Measurements from ENCODE around the gene RFPL1.

RFPL1 gene

DNA sequence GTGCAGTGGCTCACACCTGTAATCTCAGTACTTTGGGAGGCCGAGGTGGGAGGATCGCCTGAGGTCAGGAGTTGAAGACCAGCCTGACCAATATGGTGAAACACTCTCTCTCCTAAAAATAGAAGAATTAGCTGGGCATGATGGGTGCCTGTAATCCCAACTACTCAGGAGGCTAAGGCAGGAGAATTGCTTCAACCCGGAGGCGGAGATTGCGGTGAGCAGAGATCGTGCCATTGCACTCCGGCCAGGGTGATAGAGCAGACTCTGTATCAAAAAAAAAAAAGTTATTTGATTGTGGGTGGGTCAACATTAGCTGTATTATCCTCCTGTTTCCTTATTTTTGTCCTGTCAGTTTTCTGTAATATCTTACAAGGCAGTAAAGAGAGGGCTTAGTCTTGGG, 11.9 kb upstream of the RFPL1 start:
- Mint-ChIP-seq H3K4me3 (no peak overlapping the region), H3K4me1 (no peaks in the 10 kb centered on the region), H3K9me3 (no peaks in the 10 kb centered on the region), H3K27ac (no peak overlapping the region), H3K27me3 (ENCODE audit: low read depth) (no peaks in the 10 kb centered on the region), H3K36me3 (ENCODE audit: low read depth) (no peaks in the 10 kb centered on the region)
- TF ChIP-seq, protein P1, sequence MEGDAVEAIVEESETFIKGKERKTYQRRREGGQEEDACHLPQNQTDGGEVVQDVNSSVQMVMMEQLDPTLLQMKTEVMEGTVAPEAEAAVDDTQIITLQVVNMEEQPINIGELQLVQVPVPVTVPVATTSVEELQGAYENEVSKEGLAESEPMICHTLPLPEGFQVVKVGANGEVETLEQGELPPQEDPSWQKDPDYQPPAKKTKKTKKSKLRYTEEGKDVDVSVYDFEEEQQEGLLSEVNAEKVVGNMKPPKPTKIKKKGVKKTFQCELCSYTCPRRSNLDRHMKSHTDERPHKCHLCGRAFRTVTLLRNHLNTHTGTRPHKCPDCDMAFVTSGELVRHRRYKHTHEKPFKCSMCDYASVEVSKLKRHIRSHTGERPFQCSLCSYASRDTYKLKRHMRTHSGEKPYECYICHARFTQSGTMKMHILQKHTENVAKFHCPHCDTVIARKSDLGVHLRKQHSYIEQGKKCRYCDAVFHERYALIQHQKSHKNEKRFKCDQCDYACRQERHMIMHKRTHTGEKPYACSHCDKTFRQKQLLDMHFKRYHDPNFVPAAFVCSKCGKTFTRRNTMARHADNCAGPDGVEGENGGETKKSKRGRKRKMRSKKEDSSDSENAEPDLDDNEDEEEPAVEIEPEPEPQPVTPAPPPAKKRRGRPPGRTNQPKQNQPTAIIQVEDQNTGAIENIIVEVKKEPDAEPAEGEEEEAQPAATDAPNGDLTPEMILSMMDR (IDR thresholded peaks at IDR 0.05; ENCODE audit: unreplicated experiment in 3 of 3) = no peak

- Mint-ChIP-seq H3K36me3 (ENCODE audit: low read depth) (no peaks in the 10 kb centered on the region), H3K4me1 (no peaks in the 10 kb centered on the region), H3K27me3 (ENCODE audit: low read depth) (no peaks in the 10 kb centered on the region), H3K9me3 (no peaks in the 10 kb centered on the region), H3K27ac (no peak overlapping the region), H3K4me3 (no peak overlapping the region)
- TF ChIP-seq, protein P1 (IDR thresholded peaks at IDR 0.05; ENCODE audit: unreplicated experiment in 3 of 3) = no peak
Observed at GRCh38 chr22:29427176-29427760, 11.1 kb upstream of the RFPL1 start.

- Mint-ChIP-seq H3K27me3 (ENCODE audit: low read depth) (no peaks in the 10 kb centered on the region), H3K36me3 (ENCODE audit: low read depth) (no peaks in the 10 kb centered on the region), H3K27ac (no peak overlapping the region), H3K4me1 (peaks cover 12% of the 10 kb centered on the region), H3K4me3 (no peak overlapping the region), H3K9me3 (no peaks in the 10 kb centered on the region)
- TF ChIP-seq, protein P1 (IDR thresholded peaks at IDR 0.05; ENCODE audit: unreplicated experiment in 3 of 3) = no peak
Observed at GRCh38 chr22:29431986-29432385, 6.4 kb upstream of the RFPL1 start.

GRCh38 chr22:29433856-29434255, 4.5 kb upstream of the RFPL1 start:
- TF ChIP-seq, protein P1 (IDR thresholded peaks at IDR 0.05; ENCODE audit: unreplicated experiment in 3 of 3) = no peak
- Mint-ChIP-seq H3K4me1 (peaks cover 12% of the 10 kb centered on the region), H3K27me3 (ENCODE audit: low read depth) (no peaks in the 10 kb centered on the region), H3K36me3 (ENCODE audit: low read depth) (no peaks in the 10 kb centered on the region), H3K27ac (peak overlapping the region in 2 of 3 experiments; percentile 66 to 94), H3K4me3 (peak overlapping the region in 1 of 3 experiments; percentile 65), H3K9me3 (no peaks in the 10 kb centered on the region)

DNA sequence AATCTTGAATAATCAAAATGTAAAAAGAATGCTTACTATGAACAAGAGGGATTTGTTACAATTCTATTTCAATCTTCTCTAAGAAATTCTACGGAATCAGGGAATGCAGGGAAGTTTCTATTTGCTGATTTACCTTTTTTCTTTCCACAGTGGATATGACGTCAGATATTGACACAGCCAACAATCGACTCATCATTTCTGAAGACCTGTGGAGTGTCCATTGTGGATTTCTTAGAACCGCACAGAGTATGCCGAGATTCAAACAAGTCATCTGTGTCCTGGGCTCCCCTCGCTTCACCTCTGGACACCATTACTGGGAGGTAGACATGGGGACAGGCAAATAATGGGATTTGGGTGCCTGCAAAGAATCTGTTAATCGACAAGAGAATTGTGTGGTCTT, 4.1 kb upstream of the RFPL1 start:
- Mint-ChIP-seq H3K27ac (peak overlapping the region in 2 of 3 experiments; percentile 66 to 94), H3K9me3 (no peaks in the 10 kb centered on the region), H3K36me3 (ENCODE audit: low read depth) (no peaks in the 10 kb centered on the region), H3K4me1 (peaks cover 12% of the 10 kb centered on the region), H3K4me3 (peak overlapping the region in 1 of 3 experiments; percentile 65), H3K27me3 (ENCODE audit: low read depth) (no peaks in the 10 kb centered on the region)
- TF ChIP-seq, protein P1 (IDR thresholded peaks at IDR 0.05; ENCODE audit: unreplicated experiment in 3 of 3) = no peak
